GM23248 (cell line): ENCODE data around the gene HACL1.

ENCODE experiments used
- EZH2 ChIP-seq: fragments of 200-600 bp; sonication (generic); IDR thresholded peaks from 2 replicates; pipeline ENCODE4 v1.6.1; 2018; ENCODE audit warnings: antibody characterized with exemption, mild to moderate bottlenecking; ENCODE audit not compliant: insufficient read depth, poor library complexity, severe bottlenecking
- EZH2phosphoT487 ChIP-seq: fragments of 200-600 bp; sonication (generic); IDR thresholded peaks from 2 replicates; pipeline ENCODE4 v1.6.1; 2018; ENCODE audit warnings: antibody characterized with exemption, moderate library complexity, mild to moderate bottlenecking, low read depth; ENCODE audit not compliant: insufficient read depth

- no peak for TF ChIP-seq EZH2phosphoT487
- TF ChIP-seq EZH2 = no peak
Observed at GRCh38 chr3:15519096-15519495, 82.3 kb downstream of the HACL1 start.
